Measurements from ENCODE around the gene HOXB5.

The HOXB5 gene

DNA sequence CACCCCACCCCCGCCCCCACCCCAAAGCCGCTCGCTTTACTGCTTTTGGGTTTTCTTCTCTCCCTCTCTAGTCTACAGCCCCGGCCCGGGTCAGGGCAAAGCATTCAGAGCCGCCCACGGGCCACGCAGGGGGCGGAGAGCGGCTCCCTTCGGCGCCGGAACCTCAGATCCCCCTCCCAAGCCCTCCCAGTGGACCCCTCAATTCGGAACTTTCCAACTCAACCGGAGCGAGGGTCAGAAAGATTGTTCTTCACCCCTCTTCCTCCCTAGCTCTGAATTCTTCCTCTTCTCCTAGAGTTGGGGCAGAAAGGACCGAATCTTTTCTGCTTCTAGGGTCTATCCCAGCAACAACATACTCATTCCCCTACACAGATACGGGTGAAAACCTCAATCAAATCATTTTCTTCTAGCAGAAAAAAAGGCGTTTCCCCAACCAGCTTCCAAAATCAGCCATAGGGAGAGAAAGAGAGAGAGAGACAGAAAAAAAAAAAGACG lies 49.7 kb downstream of the HOXB5 start:
- no peak for DNase-seq (ENCODE audit: extremely low spot score, insufficient read length, low read depth)
- no peak for FAIRE-seq

DNA sequence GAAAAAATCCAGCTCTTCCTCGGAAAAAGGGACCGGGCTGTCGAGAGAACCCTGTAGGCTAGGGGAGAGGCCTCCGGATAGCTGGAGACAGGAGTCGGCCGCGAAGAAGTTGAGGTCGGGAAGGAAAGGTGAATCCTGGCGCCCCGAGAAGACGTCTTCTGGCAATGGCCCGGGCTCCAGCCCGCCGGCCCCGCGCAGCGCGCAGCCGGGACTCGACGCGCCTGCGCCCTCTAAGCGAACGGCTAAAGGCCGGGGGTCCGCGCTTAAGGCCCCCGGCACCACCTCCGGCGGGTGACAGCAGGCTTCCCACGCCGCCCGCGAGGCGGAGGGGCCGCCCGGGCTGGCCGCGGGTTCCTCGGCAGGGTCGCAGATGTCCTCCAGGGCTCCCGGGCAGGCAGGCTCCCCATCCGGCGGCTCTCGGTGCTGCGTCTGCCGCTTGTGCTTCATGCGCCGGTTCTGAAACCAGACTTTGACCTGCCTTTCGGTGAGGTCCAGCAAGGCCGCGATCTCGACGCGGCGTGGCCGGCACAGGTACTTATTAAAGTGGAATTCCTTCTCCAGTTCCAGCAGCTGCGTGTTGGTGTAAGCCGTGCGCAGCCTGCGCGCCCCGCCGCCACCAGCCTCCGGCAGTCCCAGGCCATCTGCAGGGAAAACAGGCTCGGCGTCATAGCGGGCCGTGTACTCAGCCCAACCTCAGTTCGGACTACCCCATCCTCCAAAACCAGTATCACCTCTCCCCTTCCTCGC lies 50.3 kb downstream of the HOXB5 start:
- peak; percentile 26 for FAIRE-seq
- DNase-seq (ENCODE audit: extremely low spot score, insufficient read length, low read depth) = peak; percentile 30

DNA sequence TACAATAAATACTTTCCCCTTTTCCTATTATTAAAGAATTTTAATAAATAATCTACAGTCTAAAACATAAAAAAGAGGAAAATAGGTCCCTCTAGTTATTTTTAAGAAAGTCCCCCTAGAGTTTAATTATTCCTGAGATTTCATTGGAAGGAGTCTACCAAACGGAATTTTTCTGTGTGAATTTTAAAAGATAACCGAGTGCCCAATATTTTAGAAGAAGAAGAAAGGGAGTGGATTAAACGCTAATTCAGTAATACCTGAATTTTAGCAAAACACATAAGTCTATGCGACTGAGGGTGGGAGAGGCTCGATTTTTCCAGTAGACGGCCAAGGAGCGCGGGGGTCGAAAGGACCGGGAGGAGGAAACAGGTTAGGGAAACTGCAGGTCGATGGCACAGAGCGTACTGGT lies 50.9 kb downstream of the HOXB5 start:
- no peak for DNase-seq (ENCODE audit: extremely low spot score, insufficient read length, low read depth)
- FAIRE-seq = no peak

DNA sequence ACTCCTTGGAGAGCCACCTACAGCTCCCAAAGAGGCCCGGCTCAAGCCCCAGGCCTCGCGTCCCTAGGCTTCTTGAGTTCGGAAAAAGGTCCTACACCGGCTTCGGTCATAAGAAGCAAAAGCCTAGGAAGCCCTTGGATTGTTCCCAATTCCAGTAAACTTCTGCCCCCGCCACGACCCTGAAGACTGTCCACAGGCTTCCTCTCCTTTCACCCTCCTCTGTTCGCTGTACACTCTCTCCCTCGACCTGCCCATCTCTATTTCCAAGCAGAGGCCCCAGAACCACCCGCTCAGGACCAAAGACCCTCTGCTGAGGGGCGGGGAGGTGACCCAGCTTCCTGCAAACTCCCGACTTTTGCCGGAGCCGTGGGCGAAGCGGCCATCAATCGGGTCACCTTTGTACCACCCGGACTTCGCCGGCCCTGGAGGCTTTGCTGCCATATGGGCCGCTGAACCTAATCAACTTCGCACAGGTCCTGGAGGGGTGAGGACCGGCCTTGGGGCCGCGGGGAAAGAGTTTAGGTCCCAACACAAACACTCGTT lies 51.4 kb downstream of the HOXB5 start:
- FAIRE-seq (no peak), DNase-seq (ENCODE audit: extremely low spot score, insufficient read length, low read depth) (no peak)

DNA sequence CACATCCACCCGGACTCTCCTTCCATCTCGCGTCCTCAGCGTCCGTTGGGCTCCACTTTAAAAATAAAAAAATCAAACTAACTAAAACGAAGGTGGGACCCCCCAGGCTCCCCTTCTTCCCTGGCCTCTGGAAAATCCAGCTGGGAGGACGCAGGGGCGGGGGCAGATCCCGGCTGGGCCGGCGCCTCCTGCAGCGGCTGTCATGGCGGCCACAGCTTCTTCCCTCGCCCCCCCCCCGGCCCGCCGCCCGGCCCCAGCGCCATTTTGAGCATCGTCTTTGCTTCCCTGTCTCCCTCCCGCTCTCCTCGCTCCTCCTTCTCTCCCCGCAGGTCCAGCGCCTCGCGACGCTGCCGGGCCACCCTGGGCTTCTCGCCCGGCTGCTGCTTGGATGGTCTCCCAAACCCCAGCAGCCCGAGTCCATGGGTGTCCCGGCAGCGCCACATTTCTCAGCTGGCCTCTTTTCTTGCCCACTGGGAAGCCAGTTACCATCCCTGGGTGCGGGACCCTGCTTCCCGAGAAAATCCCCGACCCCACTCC lies 51.9 kb downstream of the HOXB5 start:
- DNase-seq (ENCODE audit: extremely low spot score, insufficient read length, low read depth) = no peak
- FAIRE-seq = no peak

Measured in GM18507 (cell line).